Erythroblast (primary cell): ENCODE measurements around the gene BRCA2.

ENCODE experiments used
- GATA1 ChIP-seq: IDR thresholded peaks from 2 replicates; pipeline ENCODE4 v1.6.1; 2011; ENCODE audit warnings: low read depth, mild to moderate bottlenecking, control low read depth, low read length, moderate library complexity
- POLR2A ChIP-seq: IDR thresholded peaks from 2 replicates; pipeline ENCODE4 v1.6.1; 2011; ENCODE audit warnings: mild to moderate bottlenecking, low read length

DNA sequence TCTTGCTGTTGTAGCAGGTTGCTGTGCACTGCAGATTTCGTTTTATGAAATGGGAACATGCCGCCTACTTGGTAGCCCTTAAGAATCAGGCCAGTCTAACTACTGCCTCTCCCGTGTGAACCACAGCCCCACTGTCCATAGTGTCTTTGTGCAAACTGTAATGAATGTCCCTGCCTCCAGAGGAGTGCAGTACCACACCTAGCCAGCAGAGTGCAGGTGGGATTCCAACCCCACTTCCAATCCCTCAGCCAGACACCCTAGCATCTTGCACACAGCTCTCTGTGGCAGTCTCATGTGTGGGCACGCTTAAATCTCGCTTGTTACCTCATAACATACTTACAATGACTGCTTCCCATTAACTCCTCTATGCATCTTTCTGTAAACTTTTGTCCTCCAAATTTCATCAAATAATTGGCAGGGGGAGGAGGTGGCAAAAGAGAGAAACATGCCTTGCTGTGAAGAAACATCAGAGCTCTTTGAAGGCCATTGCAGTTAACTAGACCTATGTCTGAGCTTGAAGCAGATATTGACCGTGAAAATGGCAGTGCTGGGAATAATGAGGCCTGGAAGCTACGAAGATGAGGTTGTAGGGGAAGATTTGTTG is 47.4 kb upstream of the BRCA2 start:
- TF ChIP-seq POLR2A (no peak), GATA1 (no peak)
